Mesothelial cell of epicardium (in vitro differentiated cells): Measurements from ENCODE around the gene TWNK. TPM values are rescaled to one million over a fixed set of nuclear protein-coding genes. Genes with fewer than 3 reads are reported as not detected.

ENCODE experiments used
- DNase-seq, 2 experiments: peaks; one replicate each; pipeline ENCODE4 v3.0.0; 2021; ENCODE audit warnings: low spot score in 2 of 2; ENCODE audit not compliant: unreplicated experiment in 2 of 2
- H3K27ac Mint-ChIP-seq: 2 replicates; pipeline ENCODE4 v1.8.0; 2021; ENCODE audit warnings: mixed read lengths
- H3K27me3 Mint-ChIP-seq: 2 replicates; pipeline ENCODE4 v1.8.0; 2021; ENCODE audit warnings: low read depth, mixed read lengths
- H3K36me3 Mint-ChIP-seq: 2 replicates; pipeline ENCODE4 v1.8.0; 2021; ENCODE audit warnings: mixed read lengths
- H3K4me1 Mint-ChIP-seq: 2 replicates; pipeline ENCODE4 v1.8.0; 2021; ENCODE audit warnings: mixed read lengths
- H3K4me3 Mint-ChIP-seq: 2 replicates; pipeline ENCODE4 v1.8.0; 2021; ENCODE audit warnings: mild to moderate bottlenecking, moderate library complexity, mixed read lengths
- H3K9me3 Mint-ChIP-seq: 2 replicates; pipeline ENCODE4 v1.8.0; 2021; ENCODE audit warnings: mixed read lengths
- total RNA-seq: library from RNA; stranded (reverse); gene quantifications from 3 replicates; pipeline ENCODE4 v1.2.1, GENCODE V29; 2021
- TF ChIP-seq, protein P1 (sequence below): fragments of 200-600 bp; sonication (generic); IDR thresholded peaks from one replicate; pipeline ENCODE4 v1.5.0; 2021; ENCODE audit warnings: antibody characterized with exemption; ENCODE audit not compliant: unreplicated experiment

TWNK gene
- total RNA-seq, 1 donor from 2014 or later = 13.9 TPM

DNA sequence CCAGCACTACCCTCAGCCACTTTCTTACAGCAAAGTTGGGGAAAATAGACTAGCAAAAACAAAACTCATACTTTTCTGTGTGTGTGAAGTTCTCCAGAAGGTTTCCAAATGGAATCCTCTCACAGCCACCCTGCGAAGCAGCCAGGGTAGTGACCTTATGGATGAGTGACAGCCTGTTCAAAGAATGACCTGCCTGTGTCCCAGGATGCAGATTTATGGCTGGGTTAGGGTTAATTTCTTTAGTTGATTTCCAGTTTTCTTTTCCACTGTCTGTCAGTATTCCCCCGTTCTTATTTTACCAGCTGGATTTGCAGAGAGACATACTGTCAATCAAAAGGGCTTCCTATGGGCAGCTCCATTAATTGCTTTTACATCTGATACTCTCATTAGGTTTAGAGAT is 20.5 kb upstream of the TWNK start:
- TF ChIP-seq, protein P1, sequence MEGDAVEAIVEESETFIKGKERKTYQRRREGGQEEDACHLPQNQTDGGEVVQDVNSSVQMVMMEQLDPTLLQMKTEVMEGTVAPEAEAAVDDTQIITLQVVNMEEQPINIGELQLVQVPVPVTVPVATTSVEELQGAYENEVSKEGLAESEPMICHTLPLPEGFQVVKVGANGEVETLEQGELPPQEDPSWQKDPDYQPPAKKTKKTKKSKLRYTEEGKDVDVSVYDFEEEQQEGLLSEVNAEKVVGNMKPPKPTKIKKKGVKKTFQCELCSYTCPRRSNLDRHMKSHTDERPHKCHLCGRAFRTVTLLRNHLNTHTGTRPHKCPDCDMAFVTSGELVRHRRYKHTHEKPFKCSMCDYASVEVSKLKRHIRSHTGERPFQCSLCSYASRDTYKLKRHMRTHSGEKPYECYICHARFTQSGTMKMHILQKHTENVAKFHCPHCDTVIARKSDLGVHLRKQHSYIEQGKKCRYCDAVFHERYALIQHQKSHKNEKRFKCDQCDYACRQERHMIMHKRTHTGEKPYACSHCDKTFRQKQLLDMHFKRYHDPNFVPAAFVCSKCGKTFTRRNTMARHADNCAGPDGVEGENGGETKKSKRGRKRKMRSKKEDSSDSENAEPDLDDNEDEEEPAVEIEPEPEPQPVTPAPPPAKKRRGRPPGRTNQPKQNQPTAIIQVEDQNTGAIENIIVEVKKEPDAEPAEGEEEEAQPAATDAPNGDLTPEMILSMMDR = no peak
- no peak overlapping the region for H3K4me3 Mint-ChIP-seq
- no peaks in the 10 kb centered on the region for H3K27me3 Mint-ChIP-seq
- H3K9me3 Mint-ChIP-seq = no peaks in the 10 kb centered on the region
- DNase-seq = no peak
- no peak overlapping the region for H3K27ac Mint-ChIP-seq
- H3K4me1 Mint-ChIP-seq = peaks cover 13% of the 10 kb centered on the region
- H3K36me3 Mint-ChIP-seq = peaks cover 7% of the 10 kb centered on the region

DNA sequence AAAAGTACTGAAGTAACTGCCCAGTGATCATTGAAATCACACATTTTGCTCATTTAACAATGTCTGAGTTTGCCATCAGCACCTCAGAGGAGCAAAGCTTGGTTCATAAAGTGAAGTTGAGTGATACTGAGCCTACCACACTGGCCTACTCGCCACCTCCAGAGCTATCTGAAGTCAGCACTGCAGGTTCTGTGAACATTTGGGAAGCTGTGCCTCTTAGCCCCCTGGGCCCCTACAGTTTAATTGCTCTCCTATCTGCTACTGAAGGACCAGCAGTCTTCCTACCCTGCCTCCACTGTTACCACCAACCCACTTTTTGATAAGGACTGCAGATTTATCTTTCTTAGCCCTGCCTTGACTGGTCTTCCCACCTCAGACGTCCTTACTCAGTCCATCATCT is 20.0 kb upstream of the TWNK start:
- H3K27me3 Mint-ChIP-seq = no peaks in the 10 kb centered on the region
- no peak overlapping the region for H3K27ac Mint-ChIP-seq
- H3K9me3 Mint-ChIP-seq = no peaks in the 10 kb centered on the region

DNA sequence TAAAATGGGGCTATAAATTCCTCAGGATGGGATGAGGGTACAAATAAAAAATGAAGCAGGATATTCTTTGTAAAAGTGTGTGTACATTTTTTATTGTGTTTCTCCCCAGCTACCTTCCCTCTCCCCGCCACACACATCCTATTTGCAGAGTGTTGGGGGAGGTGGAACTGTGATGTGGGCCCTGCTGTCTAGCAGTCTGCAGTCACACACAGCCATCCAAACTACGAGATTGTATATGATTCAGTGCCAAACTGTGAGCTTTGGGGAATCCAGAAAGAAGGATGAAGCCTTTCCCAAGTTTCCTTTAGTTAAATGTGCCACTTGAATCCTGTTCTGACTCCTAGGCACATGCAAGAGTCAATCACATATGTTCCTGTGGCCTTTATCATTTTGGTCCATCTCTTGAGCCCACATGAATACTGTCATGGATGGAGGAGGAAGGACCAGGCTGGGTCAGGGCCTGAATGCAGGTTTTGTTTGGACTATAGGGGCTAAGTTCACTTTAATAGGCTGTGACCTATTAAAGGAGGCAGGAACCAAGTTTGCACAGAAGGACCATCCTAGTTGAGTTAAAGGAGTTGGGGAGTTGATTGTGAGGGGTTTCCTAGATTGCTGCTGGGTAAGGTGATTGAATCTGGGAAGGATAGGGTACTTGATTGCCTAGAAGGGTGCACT is 19.1 kb upstream of the TWNK start:
- no peaks in the 10 kb centered on the region for H3K9me3 Mint-ChIP-seq
- H3K4me3 Mint-ChIP-seq = peak overlapping the region; percentile 74
- no peaks in the 10 kb centered on the region for H3K36me3 Mint-ChIP-seq
- TF ChIP-seq, protein P1 = no peak
- H3K4me1 Mint-ChIP-seq = peaks cover 13% of the 10 kb centered on the region
- DNase-seq = no peak
- H3K27ac Mint-ChIP-seq = no peak overlapping the region
- H3K27me3 Mint-ChIP-seq = no peaks in the 10 kb centered on the region

More for the DNA sequence above, 20.0 kb upstream of the TWNK start:
- H3K36me3 Mint-ChIP-seq = peaks cover 6% of the 10 kb centered on the region
- TF ChIP-seq, protein P1 = no peak
- peaks cover 13% of the 10 kb centered on the region for H3K4me1 Mint-ChIP-seq
- H3K4me3 Mint-ChIP-seq = no peak overlapping the region
- DNase-seq = no peak

DNA sequence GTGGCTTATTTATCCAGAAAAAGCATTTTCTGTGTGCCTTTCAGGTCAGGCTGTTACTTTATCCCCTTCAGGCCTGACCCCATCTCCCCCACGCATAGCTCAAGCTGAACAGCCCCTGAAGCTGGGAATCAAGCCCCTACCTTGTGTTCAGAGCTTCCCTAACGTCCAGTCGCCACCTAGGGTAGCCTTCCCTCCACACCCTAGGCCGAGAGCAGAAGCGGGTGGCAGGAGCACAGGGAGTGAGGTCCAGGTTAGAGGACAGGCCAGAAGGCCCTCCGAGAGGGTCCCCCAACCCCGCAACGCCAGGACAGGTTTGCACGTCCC is 18.5 kb upstream of the TWNK start:
- TF ChIP-seq, protein P1 = no peak
- no peak overlapping the region for H3K27ac Mint-ChIP-seq
- peaks cover 13% of the 10 kb centered on the region for H3K4me1 Mint-ChIP-seq
- no peaks in the 10 kb centered on the region for H3K27me3 Mint-ChIP-seq
- no peak for DNase-seq
- H3K36me3 Mint-ChIP-seq = no peaks in the 10 kb centered on the region
- H3K4me3 Mint-ChIP-seq = peak overlapping the region; percentile 74
- no peaks in the 10 kb centered on the region for H3K9me3 Mint-ChIP-seq

DNA sequence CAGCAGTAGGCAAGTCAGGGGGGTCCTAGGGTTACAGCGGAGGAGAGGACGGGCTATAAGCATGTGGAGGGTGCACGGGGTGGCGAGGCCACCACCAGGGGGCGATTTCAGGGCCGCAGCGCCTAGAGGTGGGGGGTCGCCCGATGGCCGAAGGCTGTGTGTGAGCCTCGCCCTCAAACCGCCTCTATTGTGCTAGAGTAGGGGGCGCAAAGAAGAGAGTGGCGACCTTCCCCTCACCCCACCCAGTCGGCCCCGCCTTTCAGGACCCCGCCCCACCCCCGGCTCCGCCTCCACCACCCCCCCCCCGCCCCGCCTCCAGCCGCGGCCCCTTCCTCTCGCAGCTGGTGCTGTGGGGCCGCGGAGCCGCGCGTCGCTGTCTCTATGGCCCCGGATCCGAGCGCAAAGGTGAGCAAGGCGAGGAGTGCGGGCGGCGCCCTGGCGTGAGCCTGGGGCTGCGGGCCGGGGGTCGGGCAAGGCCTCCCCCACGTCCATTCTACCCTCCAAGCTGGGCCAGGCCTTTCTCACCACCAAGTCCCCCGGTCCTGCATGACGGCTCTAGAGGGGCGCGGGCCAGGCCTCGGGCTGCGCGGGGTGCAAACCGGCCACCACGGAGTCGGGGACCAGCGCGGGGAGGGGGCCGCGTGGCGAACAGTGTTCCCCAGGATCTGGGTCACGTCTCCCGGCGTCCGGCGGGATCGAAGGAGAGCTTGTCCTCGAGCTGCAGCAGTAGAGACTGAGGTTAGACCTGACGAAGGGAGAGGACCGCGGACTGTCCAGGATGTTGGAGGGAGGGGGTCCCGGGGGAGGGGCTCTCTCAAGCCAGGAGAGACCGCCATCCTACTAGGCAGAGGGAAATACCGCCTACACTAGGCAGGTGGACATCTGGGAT is 17.9 kb upstream of the TWNK start, which contains the start of gene SEMA4G:
Gene SEMA4G, plus strand, starts transcription at position 318 of the 889 bp plus-strand sequence. CDS start 3,409 bp downstream, outside the sequence.
- DNase-seq = peak; percentile 48 to 68
- no peaks in the 10 kb centered on the region for H3K36me3 Mint-ChIP-seq
- TF ChIP-seq, protein P1 = peak; percentile 72
- peak within 1 kb of the TSS; percentile 74 for H3K4me3 Mint-ChIP-seq
- H3K9me3 Mint-ChIP-seq = no peaks in the 10 kb centered on the region
- no peak within 1 kb of the TSS for H3K27ac Mint-ChIP-seq
- no peaks in the 10 kb centered on the region for H3K27me3 Mint-ChIP-seq
- peaks cover 13% of the 10 kb centered on the region for H3K4me1 Mint-ChIP-seq
